NCI-H2107 (cell line): ENCODE data around the gene CCDC86.

ENCODE experiments used
- DNase-seq: peaks from one replicate; lab custom pipeline; 2025; lab: John Stamatoyannopoulos, UW

The CCDC86 gene

DNA sequence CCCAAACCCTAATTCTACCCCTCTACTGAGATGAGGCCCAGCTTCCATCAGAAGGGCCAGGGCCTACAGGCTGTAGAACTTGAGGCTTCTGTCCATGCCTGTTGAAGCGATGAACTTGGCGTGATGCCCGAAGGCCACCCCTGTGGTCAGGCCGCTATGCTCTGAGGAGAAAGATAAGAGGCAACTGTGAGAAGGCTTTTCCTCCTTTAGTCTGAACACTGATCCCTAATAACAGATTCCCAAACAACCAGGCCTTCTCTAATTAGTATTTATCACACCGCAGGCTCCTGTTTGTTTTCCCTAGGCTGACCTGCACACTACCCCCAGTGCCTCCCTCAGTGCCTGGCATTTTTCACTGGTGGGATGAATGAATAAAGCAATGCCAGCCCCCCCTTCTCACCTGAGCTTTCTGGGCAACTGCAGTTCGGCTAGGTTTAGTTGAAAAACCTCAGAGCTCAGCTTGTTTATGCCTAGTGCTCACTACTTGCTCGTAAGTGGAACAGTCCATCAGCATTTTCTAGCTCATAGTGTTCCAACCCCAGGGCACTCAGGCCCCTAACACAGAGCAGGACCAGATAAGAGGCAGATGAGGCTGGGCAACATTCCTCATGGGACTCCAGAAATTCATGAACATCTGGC, 49.3 kb downstream of the CCDC86 start:
- no peak for DNase-seq

GRCh38 chr11:60895687-60896086, 53.8 kb downstream of the CCDC86 start:
- no peak for DNase-seq

DNA sequence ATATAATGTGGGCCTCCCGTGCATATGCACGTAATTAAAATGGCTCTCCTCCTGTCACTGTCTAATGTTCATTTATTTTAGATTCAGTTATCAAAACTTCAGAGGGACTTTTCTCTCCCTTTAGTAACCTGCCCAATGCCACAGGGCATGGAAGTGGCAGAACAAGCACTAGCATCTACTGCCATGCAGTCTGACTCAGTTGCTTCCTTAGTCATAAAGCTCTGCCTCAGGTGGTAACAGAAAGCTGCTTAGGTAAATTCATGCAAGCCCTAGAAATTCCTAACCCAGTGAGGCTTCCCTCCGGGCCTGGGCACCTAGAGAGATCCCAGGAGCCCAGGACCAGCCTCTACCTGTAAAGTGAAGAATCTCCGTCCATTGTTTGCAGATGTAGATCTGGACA, 55.6 kb downstream of the CCDC86 start:
- no peak for DNase-seq

GRCh38 chr11:60899046-60899936, 57.4 kb downstream of the CCDC86 start:
- no peak for DNase-seq

DNA sequence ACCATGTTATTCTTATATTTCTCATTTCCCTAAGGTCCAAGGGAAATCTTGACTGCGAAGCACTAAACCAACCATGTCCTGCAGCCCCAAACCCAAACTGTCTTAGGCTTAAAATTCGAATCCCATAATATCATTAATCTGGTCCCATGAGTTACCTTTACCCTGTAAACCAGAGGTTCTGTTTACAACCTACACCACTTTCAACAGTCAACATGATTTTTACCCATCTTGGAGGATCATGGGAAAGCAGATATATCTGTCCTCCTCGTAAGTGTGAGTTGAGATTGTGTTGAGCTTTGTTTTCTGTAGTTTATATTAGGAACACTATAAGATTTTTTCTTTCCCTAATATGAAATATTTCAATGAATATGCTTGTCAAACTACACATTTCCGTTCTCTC, 58.1 kb downstream of the CCDC86 start:
- no peak for DNase-seq
